Neural cell (in vitro differentiated cells): Measurements from ENCODE around the gene RPS24. TPM values are rescaled to one million over a fixed set of nuclear protein-coding genes. Genes with fewer than 3 reads are reported as not detected.
"Not testable (repeated sequence)": the region's sequence is repeated elsewhere in the genome, so short reads cannot be mapped to it uniquely, and the experiment has no call there.

ENCODE experiments used
- H2AFZ ChIP-seq: fragments of 200-600, 300-800 bp; sonication (generic), shearing (Covaris generic); 2 replicates; pipeline ENCODE4 v1.6.0; 2014; ENCODE audit warnings: low read depth, mild to moderate bottlenecking, antibody characterized with exemption, low read length, moderate library complexity
- H3F3A ChIP-seq: fragments of 200-600 bp; shearing (Covaris generic); 2 replicates; pipeline ENCODE4 v1.6.1; 2016; ENCODE audit warnings: mild to moderate bottlenecking, moderate library complexity, mixed read lengths, antibody characterized with exemption, low read length; ENCODE audit not compliant: insufficient read depth, poor library complexity, severe bottlenecking
- H3K27ac ChIP-seq: fragments of 200-600, 300-800 bp; sonication (generic), shearing (Covaris generic); 2 replicates; pipeline ENCODE4 v1.5.1; 2014; ENCODE audit warnings: mild to moderate bottlenecking, low read length, moderate library complexity
- H3K27me3 ChIP-seq: fragments of 300-800, 200-600 bp; sonication (generic), shearing (Covaris generic); 2 replicates; pipeline ENCODE4 v1.6.0; 2014; ENCODE audit warnings: mild to moderate bottlenecking, low read depth, low read length, moderate library complexity; ENCODE audit not compliant: insufficient read depth
- H3K36me3 ChIP-seq: fragments of 300-800, 200-600 bp; sonication (generic), shearing (Covaris generic); 2 replicates; pipeline ENCODE4 v1.5.1; 2014; ENCODE audit warnings: mild to moderate bottlenecking, antibody characterized with exemption, low read length, moderate library complexity; ENCODE audit not compliant: insufficient read depth
- H3K4me2 ChIP-seq: fragments of 300-800, 200-600 bp; sonication (generic), shearing (Covaris generic); 2 replicates; pipeline ENCODE4 v1.6.0; 2014; ENCODE audit warnings: mild to moderate bottlenecking, low read length
- H3K4me3 ChIP-seq: fragments of 300-800, 200-600 bp; sonication (generic), shearing (Covaris generic); 2 replicates; pipeline ENCODE4 v1.5.1; 2014; ENCODE audit warnings: mild to moderate bottlenecking, low read length, moderate library complexity
- H3K79me2 ChIP-seq: fragments of 200-600 bp; shearing (Covaris generic); replicated peaks from 2 replicates; pipeline ENCODE4 v1.6.0; 2014; ENCODE audit warnings: mild to moderate bottlenecking, low read length, moderate library complexity; ENCODE audit not compliant: insufficient read depth
- H3K9ac ChIP-seq: fragments of 300-800, 200-600 bp; sonication (generic), shearing (Covaris generic); 2 replicates; pipeline ENCODE4 v1.6.1; 2016; ENCODE audit warnings: mild to moderate bottlenecking, low read length, mixed read lengths
- H3K9me2 ChIP-seq: fragments of 200-600 bp; shearing (Covaris generic); 2 replicates; pipeline ENCODE4 v1.6.1; 2016; ENCODE audit warnings: mild to moderate bottlenecking, low read length, mixed read lengths; ENCODE audit not compliant: insufficient read depth
- H3K9me3 ChIP-seq: fragments of 200-600, 300-800 bp; sonication (generic), shearing (Covaris generic); 2 replicates; pipeline ENCODE4 v1.6.1; 2016; ENCODE audit warnings: mild to moderate bottlenecking, mixed run types, low read length, moderate library complexity, mixed read lengths
- H4K20me1 ChIP-seq: fragments of 200-600 bp; shearing (Covaris generic); 2 replicates; pipeline ENCODE4 v1.6.1; 2016; ENCODE audit warnings: mild to moderate bottlenecking, mixed run types; ENCODE audit not compliant: insufficient read depth
- EP300 ChIP-seq: fragments of 450-650 bp; conservative IDR thresholded peaks from 2 replicates; pipeline ENCODE4 v1.6.1; 2014; ENCODE audit warnings: antibody characterized with exemption, mild to moderate bottlenecking, moderate library complexity; ENCODE audit not compliant: poor library complexity, severe bottlenecking
- EZH2 ChIP-seq: fragments of 200-600, 300-800 bp; shearing (Covaris generic), sonication (generic); IDR thresholded peaks from 2 replicates; pipeline ENCODE4 v1.6.1; 2014; ENCODE audit warnings: antibody characterized with exemption, low read length, borderline replicate concordance, mild to moderate bottlenecking; ENCODE audit not compliant: insufficient read depth, poor library complexity, severe bottlenecking
- MXI1 ChIP-seq: fragments of 450-650 bp; conservative IDR thresholded peaks from 2 replicates; pipeline ENCODE4 v1.6.1; 2014; ENCODE audit warnings: antibody characterized with exemption, mild to moderate bottlenecking; ENCODE audit not compliant: poor library complexity, severe bottlenecking
- RAD21 ChIP-seq: fragments of 450-650 bp; conservative IDR thresholded peaks from 2 replicates; pipeline ENCODE4 v1.6.1; 2014; ENCODE audit warnings: antibody characterized with exemption, mild to moderate bottlenecking, moderate library complexity
- SMC3 ChIP-seq: fragments of 450-650 bp; conservative IDR thresholded peaks from 2 replicates; pipeline ENCODE4 v1.6.1; 2014; ENCODE audit warnings: antibody characterized with exemption, mild to moderate bottlenecking, moderate library complexity; ENCODE audit not compliant: poor library complexity
- polyA plus RNA-seq: library from polyadenylated mRNA; depleted of rRNA; stranded (reverse); fragments of >200 nt; gene quantifications from 2 replicates; pipeline ENCODE4 v1.2.3, GENCODE V29; 2014
- TF ChIP-seq, protein P1 (sequence below): IDR thresholded peaks from 2 replicates; pipeline ENCODE4 v1.6.1; 2012; ENCODE audit warnings: borderline replicate concordance

RPS24 gene
- polyA plus RNA-seq, 1 donor from 2014 or later, result 2,734 TPM

DNA sequence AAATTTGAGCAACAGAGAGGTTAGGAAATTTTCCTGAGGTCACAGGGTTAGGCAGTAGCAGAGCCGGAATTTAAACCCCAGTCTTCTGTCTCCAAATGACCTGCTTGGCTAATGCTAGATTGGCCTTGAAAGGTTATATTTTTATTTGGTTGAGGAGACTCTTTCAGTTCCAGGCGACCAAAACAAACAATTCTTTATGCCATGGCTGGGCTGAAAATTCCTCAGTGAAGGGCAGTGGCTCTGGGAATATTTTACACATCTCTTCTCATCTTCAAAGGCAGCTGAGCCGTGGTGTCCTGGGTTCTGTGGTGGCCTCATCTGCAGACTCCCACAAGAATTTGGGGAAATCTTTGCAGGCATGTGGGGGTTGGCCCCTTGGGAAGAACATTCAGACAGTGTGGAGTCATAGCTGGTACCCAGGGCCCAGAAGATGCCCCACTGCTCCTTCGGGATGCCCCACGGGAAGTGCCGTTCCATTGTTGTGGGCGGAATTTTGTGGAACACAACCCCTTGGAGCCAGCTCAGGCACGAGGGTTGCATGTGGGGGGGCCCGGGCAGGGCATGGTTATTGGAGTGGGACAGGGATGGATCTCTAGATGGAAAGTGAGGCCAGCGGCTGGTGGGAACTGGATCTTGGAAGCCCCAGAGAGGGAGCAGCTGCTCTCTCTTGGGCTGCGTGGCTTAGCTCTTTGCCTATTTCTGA is 33.2 kb downstream of the RPS24 start:
- Histone ChIP-seq H2AFZ (no peak overlapping the region), H3K79me2 (no peaks in the 10 kb centered on the region), H4K20me1 (no peaks in the 10 kb centered on the region), H3K4me2 (no peak overlapping the region), H3F3A (no peaks in the 10 kb centered on the region), H3K9me3 (no peaks in the 10 kb centered on the region), H3K27ac (no peak overlapping the region), H3K36me3 (no peaks in the 10 kb centered on the region), H3K9ac (no peak overlapping the region), H3K9me2 (no peaks in the 10 kb centered on the region), H3K27me3 (no peaks in the 10 kb centered on the region), H3K4me3 (no peak overlapping the region)
- TF ChIP-seq RAD21 (no peak), MXI1 (no peak), EP300 (no peak), EZH2 (no peak), SMC3 (no peak)
- TF ChIP-seq, protein P1, sequence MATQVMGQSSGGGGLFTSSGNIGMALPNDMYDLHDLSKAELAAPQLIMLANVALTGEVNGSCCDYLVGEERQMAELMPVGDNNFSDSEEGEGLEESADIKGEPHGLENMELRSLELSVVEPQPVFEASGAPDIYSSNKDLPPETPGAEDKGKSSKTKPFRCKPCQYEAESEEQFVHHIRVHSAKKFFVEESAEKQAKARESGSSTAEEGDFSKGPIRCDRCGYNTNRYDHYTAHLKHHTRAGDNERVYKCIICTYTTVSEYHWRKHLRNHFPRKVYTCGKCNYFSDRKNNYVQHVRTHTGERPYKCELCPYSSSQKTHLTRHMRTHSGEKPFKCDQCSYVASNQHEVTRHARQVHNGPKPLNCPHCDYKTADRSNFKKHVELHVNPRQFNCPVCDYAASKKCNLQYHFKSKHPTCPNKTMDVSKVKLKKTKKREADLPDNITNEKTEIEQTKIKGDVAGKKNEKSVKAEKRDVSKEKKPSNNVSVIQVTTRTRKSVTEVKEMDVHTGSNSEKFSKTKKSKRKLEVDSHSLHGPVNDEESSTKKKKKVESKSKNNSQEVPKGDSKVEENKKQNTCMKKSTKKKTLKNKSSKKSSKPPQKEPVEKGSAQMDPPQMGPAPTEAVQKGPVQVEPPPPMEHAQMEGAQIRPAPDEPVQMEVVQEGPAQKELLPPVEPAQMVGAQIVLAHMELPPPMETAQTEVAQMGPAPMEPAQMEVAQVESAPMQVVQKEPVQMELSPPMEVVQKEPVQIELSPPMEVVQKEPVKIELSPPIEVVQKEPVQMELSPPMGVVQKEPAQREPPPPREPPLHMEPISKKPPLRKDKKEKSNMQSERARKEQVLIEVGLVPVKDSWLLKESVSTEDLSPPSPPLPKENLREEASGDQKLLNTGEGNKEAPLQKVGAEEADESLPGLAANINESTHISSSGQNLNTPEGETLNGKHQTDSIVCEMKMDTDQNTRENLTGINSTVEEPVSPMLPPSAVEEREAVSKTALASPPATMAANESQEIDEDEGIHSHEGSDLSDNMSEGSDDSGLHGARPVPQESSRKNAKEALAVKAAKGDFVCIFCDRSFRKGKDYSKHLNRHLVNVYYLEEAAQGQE, result no peak

DNA sequence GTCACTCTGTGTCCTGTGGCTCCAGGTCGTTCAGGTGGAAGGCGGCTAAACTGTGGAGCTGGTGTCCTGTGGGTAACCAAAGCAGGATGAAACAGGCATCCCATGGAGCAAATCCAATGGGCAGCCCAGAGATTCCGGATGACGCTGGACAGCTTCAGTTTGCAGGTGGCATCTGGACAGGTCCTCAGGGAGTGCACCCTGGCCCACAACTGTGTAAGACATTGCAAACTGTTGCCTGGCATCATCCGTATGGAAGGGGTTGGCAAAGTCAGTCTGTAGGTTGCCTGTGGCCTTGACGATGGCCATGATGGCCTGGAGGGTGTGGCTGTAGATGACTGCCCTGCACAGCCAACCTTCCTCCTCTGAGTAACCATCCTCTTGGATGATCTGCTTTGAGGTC is 35.5 kb downstream of the RPS24 start:
- H3K4me2 ChIP-seq, result no peak overlapping the region
- H3K27ac ChIP-seq, result no peak overlapping the region
- H3K79me2 ChIP-seq, result no peaks in the 10 kb centered on the region
- no peaks in the 10 kb centered on the region for H3K27me3 ChIP-seq
- H3K4me3 ChIP-seq, result no peak overlapping the region
- no peaks in the 10 kb centered on the region for H3K9me3 ChIP-seq
- H3F3A ChIP-seq, result no peaks in the 10 kb centered on the region
- no peaks in the 10 kb centered on the region for H3K9me2 ChIP-seq
- no peak overlapping the region for H2AFZ ChIP-seq
- no peak overlapping the region for H3K9ac ChIP-seq
- no peak for TF ChIP-seq EP300
- no peaks in the 10 kb centered on the region for H3K36me3 ChIP-seq
- H4K20me1 ChIP-seq, result no peaks in the 10 kb centered on the region

DNA sequence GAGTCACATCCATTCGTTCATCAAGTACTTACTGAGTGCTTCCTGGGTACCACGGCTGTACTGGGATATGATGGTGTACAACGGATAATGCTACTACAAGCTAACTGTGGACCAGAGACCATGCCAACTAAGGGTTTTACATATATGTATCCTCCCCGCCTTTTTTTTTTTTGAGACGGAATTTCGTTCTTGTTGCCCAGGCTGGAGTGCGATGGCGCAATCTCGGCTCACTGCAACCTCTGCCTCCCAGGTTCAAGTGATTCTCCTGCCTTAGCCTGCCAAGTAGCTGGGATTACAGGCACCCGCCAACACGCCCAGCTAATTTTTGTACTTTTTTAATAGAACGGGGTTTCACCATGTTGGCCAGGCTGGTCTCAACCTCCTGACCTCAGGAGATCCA is 36.4 kb downstream of the RPS24 start:
- H3K27ac ChIP-seq, H3K36me3 ChIP-seq, H3F3A ChIP-seq, H3K4me2 ChIP-seq, H2AFZ ChIP-seq, H3K79me2 ChIP-seq, H3K4me3 ChIP-seq, H3K9me3 ChIP-seq, H3K9ac ChIP-seq, H3K27me3 ChIP-seq, H3K9me2 ChIP-seq, H4K20me1 ChIP-seq: not testable (repeated sequence)
